Caco-2 (cell line): ENCODE data around the gene PLCXD1. TPM values are rescaled to one million over a fixed set of nuclear protein-coding genes. Genes with fewer than 3 reads are reported as not detected.
"Not testable (repeated sequence)": the region's sequence is repeated elsewhere in the genome, so short reads cannot be mapped to it uniquely, and the experiment has no call there.

ENCODE experiments used
- BruUV-seq: library from RNA; stranded (reverse); fragments of 400-500 nt; replicated peaks from 2 replicates; lab custom pipeline; 2021; lab: Mats Ljungman, UMichigan
- CTCF ChIA-PET: fragments of 300-600 bp; sonication (Branson Sonifier 250); formaldehyde crosslinking; loops from one replicate; lab custom pipeline; 2022; ENCODE audit warnings: antibody characterized with exemption; lab: Charles Lee
- POLR2A ChIA-PET: fragments of 300-600 bp; sonication (Branson Sonifier 250); formaldehyde crosslinking; loops from one replicate; lab custom pipeline; 2022; ENCODE audit warnings: antibody characterized with exemption; lab: Charles Lee
- DNase-seq, 2 experiments: peaks; one replicate each; pipeline versions ENCODE4 v3.0.0 to v3.0.0-alpha.2; 2020 to 2022
- H3K27me3 ChIP-seq: replicated peaks from 2 replicates; pipeline ENCODE4 v1.6.0; 2011; ENCODE audit warnings: low read length; ENCODE audit not compliant: control insufficient read depth, insufficient read depth
- H3K36me3 ChIP-seq: 2 replicates; pipeline ENCODE4 v1.5.1; 2011; ENCODE audit warnings: low read length; ENCODE audit not compliant: control insufficient read depth, insufficient read depth
- H3K4me1 ChIP-seq: fragments of 250-450 bp; sonication (Bioruptor Pico); 2 replicates; pipeline ENCODE4 v1.5.1; 2020; ENCODE audit warnings: mild to moderate bottlenecking
- H3K4me3 ChIP-seq: 2 replicates; pipeline ENCODE4 v1.5.1; 2011; ENCODE audit warnings: low read depth, mild to moderate bottlenecking, control low read depth, low read length
- H3K9me3 ChIP-seq: fragments of 250-450 bp; sonication (Bioruptor Pico); 2 replicates; pipeline ENCODE4 v1.5.1; 2020; ENCODE audit warnings: mild to moderate bottlenecking, moderate library complexity
- H3K27ac Mint-ChIP-seq: one replicate; pipeline ENCODE4 v1.8.0; 2022; ENCODE audit warnings: mixed read lengths; ENCODE audit not compliant: unreplicated experiment
- H3K27me3 Mint-ChIP-seq: one replicate; pipeline ENCODE4 v1.8.0; 2022; ENCODE audit warnings: mixed read lengths; ENCODE audit not compliant: insufficient read depth, unreplicated experiment
- H3K36me3 Mint-ChIP-seq: one replicate; pipeline ENCODE4 v1.8.0; 2022; ENCODE audit warnings: mild to moderate bottlenecking, mixed read lengths; ENCODE audit not compliant: insufficient read depth, unreplicated experiment
- H3K4me1 Mint-ChIP-seq: one replicate; pipeline ENCODE4 v1.8.0; 2022; ENCODE audit warnings: low read depth, mixed read lengths; ENCODE audit not compliant: unreplicated experiment
- H3K4me3 Mint-ChIP-seq: one replicate; pipeline ENCODE4 v1.8.0; 2022; ENCODE audit warnings: mild to moderate bottlenecking, moderate library complexity, mixed read lengths; ENCODE audit not compliant: unreplicated experiment
- H3K9me3 Mint-ChIP-seq: one replicate; pipeline ENCODE4 v1.8.0; 2022; ENCODE audit warnings: mixed read lengths; ENCODE audit not compliant: unreplicated experiment
- intact Hi-C: fragments of 100-400 bp; cut with micrococcal nuclease; formaldehyde crosslinking; loops from one replicate; pipeline ENCODE4 v1.10.0; 2022; ENCODE audit not compliant: unreplicated experiment
- total RNA-seq: library from RNA; stranded (reverse); gene quantifications from 2 replicates; pipeline ENCODE4 v1.2.3, GENCODE V29; 2022
- TF ChIP-seq, protein P1 (sequence below), 2 experiments: fragments of 200-600 bp in 1 of 2; IDR thresholded peaks; 1 replicate in 1 of 2; 2 replicates in 1 of 2; pipeline versions ENCODE4 v1.5.1 to v1.8.0; 2011 to 2022; ENCODE audit warnings: antibody characterized with exemption in 1 of 2, control low read depth in 1 of 2, inconsistent platforms in 1 of 2, low read depth in 1 of 2, low read length in 1 of 2, mild to moderate bottlenecking in 1 of 2, moderate library complexity in 1 of 2; ENCODE audit not compliant: insufficient read depth in 1 of 2, severe bottlenecking in 1 of 2, unreplicated experiment in 1 of 2

Gene PLCXD1
- total RNA-seq, 1 experiment from 2014 or later: 53.9 TPM

DNA sequence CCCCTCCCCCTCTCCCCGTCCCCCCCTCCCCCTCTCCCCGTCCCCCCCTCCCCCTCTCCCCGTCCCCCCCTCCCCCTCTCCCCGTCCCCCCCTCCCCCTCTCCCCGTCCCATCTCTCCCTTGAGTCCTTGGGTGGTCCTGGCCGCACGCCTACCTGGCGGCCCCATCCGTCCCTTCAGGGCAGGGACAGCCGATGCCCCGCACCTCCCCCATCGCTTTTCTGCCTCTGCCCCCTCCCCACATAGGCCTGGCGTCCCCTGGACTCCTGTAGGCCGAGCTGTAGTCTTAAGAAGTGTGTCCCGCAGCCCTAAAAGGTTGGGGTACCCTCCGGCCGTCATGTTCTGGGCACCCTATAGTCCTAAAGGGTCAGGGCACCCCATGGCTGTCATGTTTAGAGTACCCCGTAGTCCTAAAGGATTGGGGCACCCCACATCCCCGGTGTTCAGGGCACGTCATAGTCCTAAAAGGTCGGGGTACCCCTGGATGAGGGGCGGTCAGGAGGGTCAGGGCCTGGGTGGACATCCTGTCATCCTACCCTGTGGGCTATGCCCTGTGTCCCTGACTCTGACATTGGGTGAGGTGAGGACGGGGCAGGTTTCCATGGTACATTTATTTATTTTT lies 48.2 kb downstream of the PLCXD1 start:
- no peaks in the 10 kb centered on the region for H3K4me1 ChIP-seq
- Mint-ChIP-seq H3K27ac (no peak overlapping the region), H3K4me1 (no peaks in the 10 kb centered on the region), H3K27me3 (no peaks in the 10 kb centered on the region), H3K36me3 (peaks cover 50% of the 10 kb centered on the region), H3K4me3 (no peak overlapping the region), H3K9me3 (no peaks in the 10 kb centered on the region)
- no peak overlapping the region for H3K4me3 ChIP-seq
- TF ChIP-seq, protein P1, sequence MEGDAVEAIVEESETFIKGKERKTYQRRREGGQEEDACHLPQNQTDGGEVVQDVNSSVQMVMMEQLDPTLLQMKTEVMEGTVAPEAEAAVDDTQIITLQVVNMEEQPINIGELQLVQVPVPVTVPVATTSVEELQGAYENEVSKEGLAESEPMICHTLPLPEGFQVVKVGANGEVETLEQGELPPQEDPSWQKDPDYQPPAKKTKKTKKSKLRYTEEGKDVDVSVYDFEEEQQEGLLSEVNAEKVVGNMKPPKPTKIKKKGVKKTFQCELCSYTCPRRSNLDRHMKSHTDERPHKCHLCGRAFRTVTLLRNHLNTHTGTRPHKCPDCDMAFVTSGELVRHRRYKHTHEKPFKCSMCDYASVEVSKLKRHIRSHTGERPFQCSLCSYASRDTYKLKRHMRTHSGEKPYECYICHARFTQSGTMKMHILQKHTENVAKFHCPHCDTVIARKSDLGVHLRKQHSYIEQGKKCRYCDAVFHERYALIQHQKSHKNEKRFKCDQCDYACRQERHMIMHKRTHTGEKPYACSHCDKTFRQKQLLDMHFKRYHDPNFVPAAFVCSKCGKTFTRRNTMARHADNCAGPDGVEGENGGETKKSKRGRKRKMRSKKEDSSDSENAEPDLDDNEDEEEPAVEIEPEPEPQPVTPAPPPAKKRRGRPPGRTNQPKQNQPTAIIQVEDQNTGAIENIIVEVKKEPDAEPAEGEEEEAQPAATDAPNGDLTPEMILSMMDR (IDR thresholded peaks at IDR 0.05; ENCODE audit: insufficient read depth in 1 of 2, low read depth in 1 of 2, low read length in 1 of 2, severe bottlenecking in 1 of 2, unreplicated experiment in 1 of 2): no peak
- ChIA-PET CTCF (no interaction called here), POLR2A (no interaction called here)
- no peak for DNase-seq
- BruUV-seq: no TSS peak
- no peaks in the 10 kb centered on the region for H3K36me3 ChIP-seq
- no peaks in the 10 kb centered on the region for H3K27me3 ChIP-seq
- intact Hi-C loops: no loop called here
- H3K9me3 ChIP-seq: peaks cover 10% of the 10 kb centered on the region; the same call in 1 of the 2 replicates

DNA sequence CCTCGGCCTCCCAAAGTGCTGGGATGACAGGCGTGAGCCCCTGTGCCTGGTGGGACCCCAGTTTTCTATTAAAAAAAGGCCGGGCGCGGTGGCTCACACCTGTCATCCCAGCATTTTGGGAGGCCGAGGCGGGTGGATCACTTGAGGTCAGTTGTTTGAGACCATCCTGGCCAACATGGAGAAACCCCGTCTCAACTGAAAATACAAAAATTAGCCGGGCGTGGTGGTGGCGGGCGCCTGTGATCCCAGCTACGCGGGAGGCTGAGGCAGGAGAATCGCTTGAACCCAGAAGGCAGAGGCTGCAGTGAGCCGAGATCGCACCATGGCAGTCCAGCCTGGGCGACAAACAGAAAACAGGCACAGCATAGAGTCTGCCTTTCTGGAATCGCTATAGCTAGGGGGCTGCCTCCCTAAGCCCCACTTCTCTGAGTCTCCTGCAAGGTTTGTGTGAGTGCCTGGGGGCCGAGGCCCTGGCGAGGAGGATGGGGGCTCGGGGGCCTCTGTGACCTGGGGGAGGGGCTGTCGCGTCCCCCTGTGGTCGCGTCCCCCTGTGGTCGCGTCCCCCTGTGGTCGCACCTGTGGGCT lies 49.1 kb downstream of the PLCXD1 start:
- H3K4me3 ChIP-seq, H3K27me3 ChIP-seq, H3K4me1 Mint-ChIP-seq, CTCF ChIA-PET, H3K4me1 ChIP-seq, intact Hi-C loops, H3K27me3 Mint-ChIP-seq, H3K4me3 Mint-ChIP-seq, H3K27ac Mint-ChIP-seq, H3K36me3 ChIP-seq, H3K9me3 Mint-ChIP-seq, H3K9me3 ChIP-seq, DNase-seq, POLR2A ChIA-PET, BruUV-seq: not testable (repeated sequence)
- H3K36me3 Mint-ChIP-seq: peaks cover 58% of the 10 kb centered on the region

DNA sequence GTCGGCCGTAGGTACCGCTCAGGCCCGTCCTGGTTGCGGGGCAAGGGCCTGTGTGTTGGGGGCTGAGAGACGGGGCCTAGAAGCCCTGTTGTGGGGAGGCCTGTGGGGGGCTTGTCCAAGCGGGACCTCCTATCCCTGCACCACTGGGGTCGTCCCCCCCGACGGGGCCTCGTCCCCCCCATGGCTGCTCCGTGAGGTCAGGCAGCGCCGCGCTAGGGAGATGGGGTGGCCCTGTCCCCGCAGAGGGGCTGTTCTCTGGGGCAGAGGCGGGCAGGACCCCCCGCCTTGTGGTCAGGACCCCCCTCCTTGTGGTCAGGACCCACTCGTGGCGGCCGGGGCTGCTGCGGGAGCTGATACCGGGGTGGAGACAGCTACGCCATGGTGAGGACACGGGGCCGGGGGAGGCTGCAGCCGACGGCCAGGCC lies 49.6 kb downstream of the PLCXD1 start:
- H3K4me3 Mint-ChIP-seq: no peak overlapping the region
- CTCF ChIA-PET: no interaction called here

More for the DNA sequence above, 49.6 kb downstream of the PLCXD1 start:
- TF ChIP-seq, protein P1 (IDR thresholded peaks at IDR 0.05; ENCODE audit: insufficient read depth in 1 of 2, low read depth in 1 of 2, low read length in 1 of 2, severe bottlenecking in 1 of 2, unreplicated experiment in 1 of 2): no peak
- intact Hi-C loops: no loop called here
- Histone ChIP-seq H3K4me1 (no peaks in the 10 kb centered on the region), H3K4me3 (no peak overlapping the region), H3K27me3 (no peaks in the 10 kb centered on the region), H3K36me3 (no peaks in the 10 kb centered on the region), H3K9me3 (peaks cover 10% of the 10 kb centered on the region; the same call in 1 of the 2 replicates)
- no peaks in the 10 kb centered on the region for H3K9me3 Mint-ChIP-seq
- no peak overlapping the region for H3K27ac Mint-ChIP-seq
- peaks cover 62% of the 10 kb centered on the region for H3K36me3 Mint-ChIP-seq
- no peaks in the 10 kb centered on the region for H3K4me1 Mint-ChIP-seq
- POLR2A ChIA-PET: no interaction called here
- H3K27me3 Mint-ChIP-seq: no peaks in the 10 kb centered on the region
- BruUV-seq: no TSS peak
- no peak for DNase-seq
